Esophagus muscularis mucosa (tissue), 4 donors: ENCODE measurements around the gene AHNAK2. TPM values are rescaled to one million over a fixed set of nuclear protein-coding genes. Genes with fewer than 3 reads are reported as not detected.

Experiments used
- DNase-seq: peaks from one replicate; pipeline ENCODE4 v3.0.0-alpha.2; 2017; ENCODE audit errors: extremely low spot score
- H3K27ac ChIP-seq, 4 donors: fragments of 200-600 bp; sonication (generic); replicated peaks in 1 of 4; 1 replicate in 3 of 4; 2 replicates in 1 of 4; pipeline ENCODE4 v1.5.1; 2016 to 2019; ENCODE audit warnings: mild to moderate bottlenecking in 1 of 4
- H3K27me3 ChIP-seq, 4 donors: fragments of 200-600 bp; sonication (generic); one replicate each; pipeline versions ENCODE4 v1.5.1 to v1.6.0; 2016 to 2019
- H3K36me3 ChIP-seq, 4 donors: fragments of 200-600 bp; sonication (generic); one replicate each; pipeline ENCODE4 v1.5.1; 2016 to 2019
- H3K4me1 ChIP-seq, 4 donors: fragments of 200-600 bp; sonication (generic); one replicate each; pipeline ENCODE4 v1.5.1; 2016 to 2019
- H3K4me3 ChIP-seq, 4 donors: fragments of 200-600 bp; sonication (generic); 1 replicate in 2 of 4; 2 replicates in 2 of 4; pipeline ENCODE4 v1.5.1; 2016 to 2019; ENCODE audit warnings: mild to moderate bottlenecking in 4 of 4, moderate library complexity in 1 of 4
- H3K9me3 ChIP-seq, 4 donors: fragments of 200-600 bp; sonication (generic); 1 replicate in 3 of 4; 2 replicates in 1 of 4; pipeline ENCODE4 v1.5.1; 2016 to 2019
- EP300 ChIP-seq: sonication (generic); formaldehyde crosslinking; IDR thresholded peaks from one replicate; pipeline ENCODE4 v1.6.1; 2017; ENCODE audit warnings: antibody characterized with exemption
- POLR2A ChIP-seq: fragments of 450-650 bp; IDR thresholded peaks from one replicate; pipeline ENCODE4 v1.6.1; 2017; ENCODE audit warnings: antibody characterized with exemption, moderate library complexity, mild to moderate bottlenecking, low read depth
- POLR2AphosphoS5 ChIP-seq, 2 donors: sonication (generic); formaldehyde crosslinking; IDR thresholded peaks; one replicate each; pipeline ENCODE4 v1.6.1; 2017; ENCODE audit warnings: antibody characterized with exemption in 2 of 2
- WGBS: methylation state at CpG from one replicate; pipeline ENCODE4 v1.1.5; 2018; 5-methylcytosine and 5-hydroxymethylcytosine counted together
- intact Hi-C: fragments of 100-400 bp; cut with DNase I; formaldehyde crosslinking; loops from one replicate; pipeline ENCODE4 v1.15.1; 2023
- total RNA-seq, 4 donors: library from RNA; depleted of rRNA; stranded (reverse); fragments of >200 nt; gene quantifications; one replicate each; pipeline versions ENCODE4 v1.1.0 to v1.2.1, GENCODE V29; 2016
- TF ChIP-seq, protein P1 (sequence below), 3 experiments: fragments of 200-600 bp in 2 of 3; fragments of 450-650 bp in 1 of 3; sonication (generic) in 2 of 3; IDR thresholded peaks; one replicate each; pipeline ENCODE4 v1.5.1; 2017 to 2019; ENCODE audit warnings: antibody characterized with exemption in 3 of 3, mild to moderate bottlenecking in 2 of 3, moderate library complexity in 1 of 3

Gene AHNAK2
- total RNA-seq, 4 donors from 2014 or later: 95.3 to 277 (median 195) TPM

DNA sequence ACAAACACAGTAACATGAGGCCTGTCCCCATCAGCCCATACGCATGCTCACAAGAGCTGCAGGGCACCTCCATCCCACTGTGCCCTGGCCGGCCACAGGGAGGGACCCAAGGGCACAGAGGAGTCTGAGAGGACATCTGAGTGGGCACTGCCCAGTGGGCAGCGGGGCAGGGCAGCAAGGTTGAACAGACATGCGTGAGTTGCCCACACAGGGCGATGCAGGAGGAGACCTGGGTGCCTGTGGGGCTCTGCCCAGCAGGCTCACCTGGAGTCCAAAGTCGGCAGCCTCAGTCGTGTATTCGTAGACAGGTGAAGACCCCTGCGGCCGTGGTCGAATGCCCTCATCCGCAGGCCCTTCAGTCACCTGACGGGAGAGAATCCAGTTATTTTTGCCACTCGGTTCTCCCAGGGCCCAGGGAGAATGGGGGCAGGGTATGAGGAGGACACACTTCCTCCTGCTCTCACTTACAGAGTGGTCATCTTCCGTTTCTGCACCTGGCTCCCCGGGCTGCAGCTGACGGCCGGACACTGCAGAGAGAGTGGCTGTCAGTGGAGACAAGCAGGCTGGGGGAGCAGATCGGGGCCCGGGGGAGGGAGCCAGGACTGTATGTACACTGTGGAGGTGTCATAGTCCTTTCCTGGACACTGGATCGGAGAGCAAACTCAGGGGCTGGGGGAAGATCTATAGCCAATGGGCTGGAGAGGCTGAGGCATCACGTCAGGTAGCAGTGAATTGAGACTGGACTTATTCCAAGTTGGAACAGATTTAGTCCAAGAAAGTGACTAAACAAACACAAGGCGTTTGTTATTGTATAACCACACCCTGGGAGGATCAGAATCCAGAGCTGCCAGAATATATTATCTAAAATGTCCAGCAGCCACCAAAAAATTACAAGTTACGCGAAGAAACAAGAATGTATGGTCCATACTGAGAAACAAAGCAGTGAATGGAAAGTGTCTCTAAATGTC, 20.7 kb downstream of the AHNAK2 start:
- no peak for DNase-seq
- H3K4me3 ChIP-seq: no peak overlapping the region
- H3K4me1 ChIP-seq: peaks cover 0 to 26% (median 20%) of the 10 kb centered on the region in 4 donors
- H3K9me3 ChIP-seq: no peaks in the 10 kb centered on the region
- WGBS: 62% methylated on average over 15 of the region's 25 CpGs
- H3K36me3 ChIP-seq: peaks cover 0 to 52% (median 42%) of the 10 kb centered on the region in 4 donors
- peak overlapping the region in 1 of 4 donors; percentile 33 for H3K27ac ChIP-seq
- no peak for TF ChIP-seq POLR2AphosphoS5 (IDR thresholded peaks at IDR 0.05)
- H3K27me3 ChIP-seq: no peaks in the 10 kb centered on the region
- intact Hi-C loops: no loop called here

DNA sequence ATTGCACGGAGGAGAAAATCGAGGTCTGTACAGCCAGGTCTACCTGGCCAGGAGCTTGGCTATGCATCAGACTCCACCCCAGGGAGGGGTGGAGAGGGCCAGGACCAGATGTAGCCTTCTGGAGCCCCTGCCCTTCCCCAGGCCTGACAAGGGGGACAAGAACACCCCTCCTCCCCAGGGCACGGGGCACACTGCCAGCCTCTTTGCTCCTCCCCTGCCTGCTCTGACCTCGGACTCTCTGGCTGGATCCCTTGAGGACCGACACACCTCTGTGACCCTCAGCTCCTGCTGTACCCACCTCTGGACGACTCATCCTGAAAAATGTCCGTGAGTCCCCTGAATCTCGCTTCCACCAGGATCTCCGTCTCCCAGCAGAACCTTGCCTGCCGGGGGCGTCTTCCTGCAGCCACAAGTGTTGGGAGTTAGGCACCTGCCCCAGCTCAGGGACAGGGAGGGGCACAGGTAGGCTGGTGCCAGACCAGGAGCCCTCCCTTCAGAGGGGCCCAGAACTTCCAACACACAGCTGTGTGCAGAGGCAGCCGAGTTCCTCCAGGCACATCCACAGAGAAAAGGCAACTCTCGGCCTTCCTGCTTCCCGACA, 21.8 kb downstream of the AHNAK2 start:
- H3K27ac ChIP-seq: no peak overlapping the region
- peaks cover 0 to 20% (median 16%) of the 10 kb centered on the region in 4 donors for H3K4me1 ChIP-seq
- H3K9me3 ChIP-seq: no peaks in the 10 kb centered on the region
- DNase-seq: no peak
- no peak overlapping the region for H3K4me3 ChIP-seq
- peaks cover 0 to 61% (median 46%) of the 10 kb centered on the region in 4 donors for H3K36me3 ChIP-seq
- H3K27me3 ChIP-seq: no peaks in the 10 kb centered on the region
- no peak for TF ChIP-seq POLR2AphosphoS5 (IDR thresholded peaks at IDR 0.05)
- TF ChIP-seq POLR2A: no peak
- TF ChIP-seq EP300: no peak
- TF ChIP-seq, protein P1, sequence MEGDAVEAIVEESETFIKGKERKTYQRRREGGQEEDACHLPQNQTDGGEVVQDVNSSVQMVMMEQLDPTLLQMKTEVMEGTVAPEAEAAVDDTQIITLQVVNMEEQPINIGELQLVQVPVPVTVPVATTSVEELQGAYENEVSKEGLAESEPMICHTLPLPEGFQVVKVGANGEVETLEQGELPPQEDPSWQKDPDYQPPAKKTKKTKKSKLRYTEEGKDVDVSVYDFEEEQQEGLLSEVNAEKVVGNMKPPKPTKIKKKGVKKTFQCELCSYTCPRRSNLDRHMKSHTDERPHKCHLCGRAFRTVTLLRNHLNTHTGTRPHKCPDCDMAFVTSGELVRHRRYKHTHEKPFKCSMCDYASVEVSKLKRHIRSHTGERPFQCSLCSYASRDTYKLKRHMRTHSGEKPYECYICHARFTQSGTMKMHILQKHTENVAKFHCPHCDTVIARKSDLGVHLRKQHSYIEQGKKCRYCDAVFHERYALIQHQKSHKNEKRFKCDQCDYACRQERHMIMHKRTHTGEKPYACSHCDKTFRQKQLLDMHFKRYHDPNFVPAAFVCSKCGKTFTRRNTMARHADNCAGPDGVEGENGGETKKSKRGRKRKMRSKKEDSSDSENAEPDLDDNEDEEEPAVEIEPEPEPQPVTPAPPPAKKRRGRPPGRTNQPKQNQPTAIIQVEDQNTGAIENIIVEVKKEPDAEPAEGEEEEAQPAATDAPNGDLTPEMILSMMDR (IDR thresholded peaks at IDR 0.05): no peak
- WGBS: 83% methylated on average over 11 of the region's 14 CpGs
- intact Hi-C loops: no loop called here

DNA sequence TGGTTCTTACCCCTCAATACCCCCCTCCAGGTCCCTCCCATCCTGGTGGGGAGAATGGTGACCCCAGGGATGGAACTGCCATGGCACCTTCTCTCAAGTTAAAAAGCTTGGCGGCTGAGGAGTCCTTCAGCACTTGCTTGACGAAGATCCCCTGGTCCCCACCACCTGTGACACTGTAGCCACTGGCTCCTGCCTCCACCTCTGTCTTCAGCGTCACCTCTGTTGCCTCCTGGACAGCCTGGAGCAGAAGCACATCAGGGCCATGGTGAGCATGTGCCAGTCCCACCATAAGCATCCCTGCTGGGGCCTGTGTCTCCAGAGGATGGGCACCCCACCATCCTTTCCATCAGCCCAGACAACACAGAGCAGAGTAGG, 22.8 kb downstream of the AHNAK2 start:
- no peak overlapping the region for H3K27ac ChIP-seq
- TF ChIP-seq, protein P1 (IDR thresholded peaks at IDR 0.05): no peak
- TF ChIP-seq EP300: no peak
- TF ChIP-seq POLR2A: no peak
- WGBS: 100% methylated on average over 2 of the region's 3 CpGs

DNA sequence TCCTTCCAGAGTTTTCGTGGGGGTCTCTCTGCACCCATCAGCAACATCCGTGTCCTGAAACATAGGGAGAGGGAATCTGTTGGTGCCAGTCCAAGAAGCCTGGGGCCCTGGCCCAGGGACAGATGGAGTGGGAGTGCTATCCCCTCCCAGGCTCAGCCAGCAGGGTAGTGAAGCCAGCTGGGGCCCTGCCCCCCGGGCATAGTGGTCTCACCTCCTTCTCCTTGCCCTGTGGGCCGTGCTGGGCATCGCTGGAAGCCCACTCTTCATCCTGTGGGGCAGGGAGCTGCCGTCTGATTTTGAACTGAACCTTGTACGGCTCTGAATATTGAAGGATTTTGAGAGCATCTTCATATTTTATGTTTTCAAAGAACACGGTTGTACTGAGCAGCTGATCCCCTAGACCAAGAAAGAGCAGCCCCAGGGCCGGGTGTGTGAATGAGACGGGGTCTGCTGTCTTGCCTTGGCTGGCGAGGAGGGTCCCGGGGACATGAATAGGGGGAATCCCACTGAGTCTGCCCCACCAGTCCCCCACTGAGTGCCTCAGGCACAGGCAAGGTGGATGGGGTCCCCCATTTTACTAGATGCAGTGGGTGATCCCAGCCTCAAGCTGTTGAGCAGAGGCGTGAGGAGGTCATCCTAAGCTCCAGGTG, 23.3 kb downstream of the AHNAK2 start:
- H3K27ac ChIP-seq: no peak overlapping the region
- peaks cover 0 to 20% (median 15%) of the 10 kb centered on the region in 4 donors for H3K4me1 ChIP-seq
- no peaks in the 10 kb centered on the region for H3K9me3 ChIP-seq
- no peaks in the 10 kb centered on the region for H3K27me3 ChIP-seq
- intact Hi-C loops: no loop called here
- no peak overlapping the region for H3K4me3 ChIP-seq
- no peak for DNase-seq
- no peak for TF ChIP-seq EP300
- TF ChIP-seq, protein P1 (IDR thresholded peaks at IDR 0.05): no peak
- TF ChIP-seq POLR2A: no peak
- TF ChIP-seq POLR2AphosphoS5 (IDR thresholded peaks at IDR 0.05): no peak
- peaks cover 0 to 76% (median 49%) of the 10 kb centered on the region in 4 donors for H3K36me3 ChIP-seq
- 88% methylated on average over 11 of the region's 13 CpGs for WGBS

More for the DNA sequence above, 22.8 kb downstream of the AHNAK2 start:
- Histone ChIP-seq H3K4me3 (no peak overlapping the region), H3K36me3 (peaks cover 0 to 71% (median 49%) of the 10 kb centered on the region in 4 donors), H3K4me1 (peaks cover 0 to 20% (median 15%) of the 10 kb centered on the region in 4 donors), H3K27me3 (no peaks in the 10 kb centered on the region), H3K9me3 (no peaks in the 10 kb centered on the region)
- DNase-seq: no peak
- intact Hi-C loops: no loop called here
